ENCODE data around the gene DYNLRB2.

GRCh38 chr16:80585764-80586163 is 45.0 kb downstream of the DYNLRB2 start:
- TF ChIP-seq POLR2A (IDR thresholded peaks at IDR 0.05) (no peak), CTCF (IDR thresholded peaks at IDR 0.05) (no peak)

All from lower leg skin (tissue), 3 donors.